Ovary (tissue), 3 donors: ENCODE measurements around the gene ZNF385A.

ENCODE experiments used
- POLR2A ChIP-seq: fragments of 450-650 bp; IDR thresholded peaks from one replicate; pipeline ENCODE4 v1.6.1; 2017; ENCODE audit warnings: antibody characterized with exemption, mild to moderate bottlenecking, moderate library complexity
- TF ChIP-seq, protein P1 (sequence below), 3 donors: fragments of 450-650 bp in 2 of 3; fragments of 200-600 bp in 1 of 3; IDR thresholded peaks; one replicate each; pipeline versions ENCODE4 v1.5.1 to v1.8.0; 2016 to 2022; ENCODE audit warnings: antibody characterized with exemption in 3 of 3, mild to moderate bottlenecking in 1 of 3
- donor health status: DM: no; HTN: no; CAD: no.

DNA sequence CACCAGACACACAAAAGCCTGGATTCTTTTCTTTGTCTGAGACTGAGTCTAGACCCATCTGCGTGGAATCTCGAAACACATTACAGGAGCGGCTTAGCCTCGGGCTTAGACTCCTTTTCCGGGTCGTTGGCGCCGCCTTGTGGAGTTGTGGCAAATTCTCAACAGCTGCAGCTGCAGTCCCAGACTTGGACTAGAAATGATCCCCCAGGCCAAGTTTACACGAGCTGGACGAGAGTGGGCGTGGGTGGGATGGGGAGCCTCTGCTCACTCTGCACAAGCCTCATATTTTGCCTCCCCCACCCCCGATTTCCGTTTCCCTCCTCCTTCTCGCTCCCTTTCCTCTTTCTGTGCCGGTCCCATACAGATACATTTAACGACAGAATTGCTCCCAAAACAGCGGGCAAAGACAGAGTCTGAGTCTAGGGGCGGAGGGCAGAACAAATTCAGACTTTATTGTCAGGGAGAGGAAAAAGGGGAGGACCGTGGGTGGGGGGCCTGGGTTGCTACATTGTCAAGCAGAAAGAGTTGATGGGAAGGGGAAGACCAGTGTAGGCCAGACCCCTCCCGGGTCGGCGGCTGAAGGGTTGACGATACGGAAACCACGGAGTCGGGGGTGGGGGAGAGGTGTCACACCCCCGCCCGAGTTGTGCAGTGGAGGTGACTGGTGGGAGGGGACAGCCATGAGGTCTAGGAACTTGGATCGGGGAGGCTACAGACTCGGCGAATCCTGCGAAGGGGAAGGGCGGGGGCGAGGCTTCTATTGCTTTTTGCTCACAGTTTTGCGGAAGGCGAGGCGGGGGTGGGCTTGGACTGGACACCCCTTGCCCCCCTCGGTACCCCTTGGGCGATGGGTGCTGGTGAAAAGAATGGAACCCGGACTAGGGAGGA is 15.6 kb downstream of the ZNF385A start:
- TF ChIP-seq, protein P1, sequence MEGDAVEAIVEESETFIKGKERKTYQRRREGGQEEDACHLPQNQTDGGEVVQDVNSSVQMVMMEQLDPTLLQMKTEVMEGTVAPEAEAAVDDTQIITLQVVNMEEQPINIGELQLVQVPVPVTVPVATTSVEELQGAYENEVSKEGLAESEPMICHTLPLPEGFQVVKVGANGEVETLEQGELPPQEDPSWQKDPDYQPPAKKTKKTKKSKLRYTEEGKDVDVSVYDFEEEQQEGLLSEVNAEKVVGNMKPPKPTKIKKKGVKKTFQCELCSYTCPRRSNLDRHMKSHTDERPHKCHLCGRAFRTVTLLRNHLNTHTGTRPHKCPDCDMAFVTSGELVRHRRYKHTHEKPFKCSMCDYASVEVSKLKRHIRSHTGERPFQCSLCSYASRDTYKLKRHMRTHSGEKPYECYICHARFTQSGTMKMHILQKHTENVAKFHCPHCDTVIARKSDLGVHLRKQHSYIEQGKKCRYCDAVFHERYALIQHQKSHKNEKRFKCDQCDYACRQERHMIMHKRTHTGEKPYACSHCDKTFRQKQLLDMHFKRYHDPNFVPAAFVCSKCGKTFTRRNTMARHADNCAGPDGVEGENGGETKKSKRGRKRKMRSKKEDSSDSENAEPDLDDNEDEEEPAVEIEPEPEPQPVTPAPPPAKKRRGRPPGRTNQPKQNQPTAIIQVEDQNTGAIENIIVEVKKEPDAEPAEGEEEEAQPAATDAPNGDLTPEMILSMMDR (IDR thresholded peaks at IDR 0.05), result peak; percentile 42 to 89 (median 86)
- TF ChIP-seq POLR2A, result no peak
